MG63 (cell line): ENCODE results near the gene CFD. TPM values are rescaled to one million over a fixed set of nuclear protein-coding genes. Genes with fewer than 3 reads are reported as not detected.

Experiments
- DNase-seq: peaks from one replicate; pipeline ENCODE4 v3.0.0-alpha.2; 2020
- H3K27me3 ChIP-seq: fragments of 250-450 bp; sonication (Bioruptor Pico); 2 replicates; pipeline ENCODE4 v1.5.1; 2020; ENCODE audit warnings: mild to moderate bottlenecking, moderate library complexity
- H3K36me3 ChIP-seq: fragments of 250-450 bp; sonication (Bioruptor Pico); 2 replicates; pipeline ENCODE4 v1.5.1; 2020; ENCODE audit warnings: mild to moderate bottlenecking, moderate library complexity
- H3K4me3 ChIP-seq: fragments of 250-450 bp; sonication (Bioruptor Pico); 2 replicates; pipeline ENCODE4 v1.5.1; 2020; ENCODE audit warnings: mild to moderate bottlenecking, moderate library complexity
- H3K9me3 ChIP-seq: fragments of 250-450 bp; sonication (Bioruptor Pico); 2 replicates; pipeline ENCODE4 v1.5.1; 2020; ENCODE audit warnings: mild to moderate bottlenecking, moderate library complexity
- total RNA-seq: library from RNA; depleted of rRNA; stranded (reverse); fragments of >200 nt; shearing (Covaris generic); gene quantifications from 2 replicates; pipeline ENCODE4 v1.2.3, GENCODE V29; 2014; ENCODE audit warnings: low replicate concordance; rRNA removed

Gene CFD
- total RNA-seq, 1 experiment from 2014 or later, result 2.8 TPM

- no peak for DNase-seq
These were observed 43.9 kb downstream of the CFD start for GRCh38 chr19:903266-903797.

GRCh38 chr19:904545-904944 is 45.1 kb downstream of the CFD start:
- H3K36me3 ChIP-seq, result no peaks in the 10 kb centered on the region
- no peak for DNase-seq
- no peak overlapping the region for H3K4me3 ChIP-seq
- H3K27me3 ChIP-seq, result no peaks in the 10 kb centered on the region
- H3K9me3 ChIP-seq, result no peaks in the 10 kb centered on the region

More at GRCh38 chr19:903266-903797, 43.9 kb downstream of the CFD start:
- Histone ChIP-seq H3K4me3 (no peak overlapping the region), H3K9me3 (no peaks in the 10 kb centered on the region), H3K27me3 (no peaks in the 10 kb centered on the region), H3K36me3 (no peaks in the 10 kb centered on the region)

GRCh38 chr19:906480-906879 is 47.0 kb downstream of the CFD start:
- Histone ChIP-seq H3K9me3 (no peaks in the 10 kb centered on the region), H3K27me3 (no peaks in the 10 kb centered on the region), H3K36me3 (0 out of 2 replicates have a peak, but pooled peaks cover 2% of the 10 kb centered on the region), H3K4me3 (no peak overlapping the region)
- DNase-seq, result no peak

GRCh38 chr19:907183-907853 is 47.9 kb downstream of the CFD start:
- DNase-seq, result no peak
- no peaks in the 10 kb centered on the region for H3K9me3 ChIP-seq
- no peak overlapping the region for H3K4me3 ChIP-seq

GRCh38 chr19:911197-912033 is 52.0 kb downstream of the CFD start:
- Histone ChIP-seq H3K4me3 (no peak overlapping the region), H3K36me3 (0 out of 2 replicates have a peak, but pooled peaks cover 2% of the 10 kb centered on the region), H3K9me3 (no peaks in the 10 kb centered on the region), H3K27me3 (no peaks in the 10 kb centered on the region)
- no peak for DNase-seq

More at GRCh38 chr19:907183-907853, 47.9 kb downstream of the CFD start:
- Histone ChIP-seq H3K36me3 (0 out of 2 replicates have a peak, but pooled peaks cover 2% of the 10 kb centered on the region), H3K27me3 (no peaks in the 10 kb centered on the region)

- no peak for DNase-seq
- 0 out of 2 replicates have a peak, but pooled peaks cover 2% of the 10 kb centered on the region for H3K36me3 ChIP-seq
- no peaks in the 10 kb centered on the region for H3K9me3 ChIP-seq
- no peaks in the 10 kb centered on the region for H3K27me3 ChIP-seq
- peak overlapping the region; percentile 61 for H3K4me3 ChIP-seq
These were observed 53.0 kb downstream of the CFD start for GRCh38 chr19:912181-913079.

Other genes starting within 250 kb of the CFD start
- 20.1 and 33.2 TPM in 2 replicates for gene POLRMT, start 226.1 kb upstream of the CFD start, total RNA-seq
- not detected in 2 replicates for gene FGF22, start 219.8 kb upstream of the CFD start, total RNA-seq
- gene RNF126, start 196.4 kb upstream of the CFD start, total RNA-seq, result 22.0 and 23.5 TPM in 2 replicates
- gene FSTL3, start 183.3 kb upstream of the CFD start, total RNA-seq, result 16.0 and 25.0 TPM in 2 replicates
- gene PRSS57, start 164.2 kb upstream of the CFD start, total RNA-seq, result not detected in 2 replicates
- gene PALM, start 150.7 kb upstream of the CFD start, total RNA-seq, result 9.3 and 10.5 TPM in 2 replicates
- not detected in 2 replicates for gene MISP, start 108.6 kb upstream of the CFD start, total RNA-seq
- gene PTBP1, start 62.2 kb upstream of the CFD start, total RNA-seq, result 197 and 260 TPM in 2 replicates
- not detected in 2 replicates for gene PLPPR3, start 37.7 kb upstream of the CFD start, total RNA-seq
- gene AZU1, start 31.8 kb upstream of the CFD start, total RNA-seq, result not detected in 2 replicates
- not detected in 2 replicates for gene PRTN3, start 18.7 kb upstream of the CFD start, total RNA-seq
- not detected in 2 replicates for gene ELANE, start 7.4 kb upstream of the CFD start, total RNA-seq
- 18.1 and 20.4 TPM in 2 replicates for gene MED16, start 33.5 kb downstream of the CFD start, total RNA-seq
- gene RNU6-9, start 33.8 kb downstream of the CFD start, total RNA-seq, result not detected in 2 replicates
- 6.4 and 9.5 TPM in 2 replicates for gene R3HDM4, start 53.6 kb downstream of the CFD start, total RNA-seq
- not detected in 2 replicates for gene KISS1R, start 57.7 kb downstream of the CFD start, total RNA-seq
- gene ARID3A, start 66.4 kb downstream of the CFD start, total RNA-seq, result 1.0 and 6.6 TPM in 2 replicates
- 37.8 and 61.8 TPM in 2 replicates for gene WDR18, start 124.7 kb downstream of the CFD start, total RNA-seq
- gene GRIN3B, start 140.8 kb downstream of the CFD start, total RNA-seq, result not detected in 2 replicates
- 40.3 and 75.8 TPM in 2 replicates for gene TMEM259, start 161.5 kb downstream of the CFD start, total RNA-seq
- gene RNU6-2, start 161.9 kb downstream of the CFD start, total RNA-seq, result not detected in 2 replicates
- gene CNN2, start 166.9 kb downstream of the CFD start, total RNA-seq, result 52.7 and 84.9 TPM in 2 replicates
- gene ABCA7, start 180.4 kb downstream of the CFD start, total RNA-seq, result 0.26 and 4.3 TPM in 2 replicates
- not detected in 2 replicates for gene ARHGAP45, start 207.5 kb downstream of the CFD start, total RNA-seq
- gene POLR2E, start 235.7 kb downstream of the CFD start, total RNA-seq, result 128 and 157 TPM in 2 replicates
- 293 and 320 TPM in 2 replicates for gene GPX4, start 244.3 kb downstream of the CFD start, total RNA-seq